AG09309 (cell line): ENCODE data around the gene AMZ1.

ENCODE experiments used
- DNase-seq: peaks from one replicate; pipeline ENCODE4 v3.0.0-alpha.2; 2010; ENCODE audit warnings: low read depth
- H3K4me3 ChIP-seq: 2 replicates; pipeline ENCODE4 v1.5.1; 2011; ENCODE audit warnings: mild to moderate bottlenecking, low read depth, low read length, moderate library complexity; ENCODE audit not compliant: control insufficient read depth
- TF ChIP-seq, protein P1 (sequence below): IDR thresholded peaks from 2 replicates; pipeline ENCODE4 v1.5.1; 2011; ENCODE audit warnings: mild to moderate bottlenecking, low read depth, low read length, inconsistent platforms; ENCODE audit not compliant: insufficient read depth, control insufficient read depth; ENCODE audit errors: missing control alignments

The AMZ1 gene

DNA sequence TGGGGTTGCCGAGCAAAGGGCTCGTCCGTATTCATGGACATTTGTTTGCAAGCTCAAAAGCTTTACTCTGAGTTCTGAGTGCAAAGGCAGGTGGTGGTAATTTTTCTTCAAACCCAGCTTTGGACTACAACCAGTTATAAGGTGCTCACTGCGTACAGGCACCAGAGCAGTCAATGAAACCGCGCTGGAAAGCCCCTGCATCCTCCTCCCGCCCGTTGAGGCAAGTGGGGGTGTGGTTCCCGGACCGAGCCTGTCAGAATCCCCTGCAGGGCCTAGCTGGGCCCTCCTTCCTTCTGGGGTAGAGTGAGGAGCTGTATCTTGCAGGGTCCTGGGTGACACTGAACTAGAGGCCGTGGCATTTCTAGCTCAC lies 22.3 kb downstream of the AMZ1 start:
- TF ChIP-seq, protein P1, sequence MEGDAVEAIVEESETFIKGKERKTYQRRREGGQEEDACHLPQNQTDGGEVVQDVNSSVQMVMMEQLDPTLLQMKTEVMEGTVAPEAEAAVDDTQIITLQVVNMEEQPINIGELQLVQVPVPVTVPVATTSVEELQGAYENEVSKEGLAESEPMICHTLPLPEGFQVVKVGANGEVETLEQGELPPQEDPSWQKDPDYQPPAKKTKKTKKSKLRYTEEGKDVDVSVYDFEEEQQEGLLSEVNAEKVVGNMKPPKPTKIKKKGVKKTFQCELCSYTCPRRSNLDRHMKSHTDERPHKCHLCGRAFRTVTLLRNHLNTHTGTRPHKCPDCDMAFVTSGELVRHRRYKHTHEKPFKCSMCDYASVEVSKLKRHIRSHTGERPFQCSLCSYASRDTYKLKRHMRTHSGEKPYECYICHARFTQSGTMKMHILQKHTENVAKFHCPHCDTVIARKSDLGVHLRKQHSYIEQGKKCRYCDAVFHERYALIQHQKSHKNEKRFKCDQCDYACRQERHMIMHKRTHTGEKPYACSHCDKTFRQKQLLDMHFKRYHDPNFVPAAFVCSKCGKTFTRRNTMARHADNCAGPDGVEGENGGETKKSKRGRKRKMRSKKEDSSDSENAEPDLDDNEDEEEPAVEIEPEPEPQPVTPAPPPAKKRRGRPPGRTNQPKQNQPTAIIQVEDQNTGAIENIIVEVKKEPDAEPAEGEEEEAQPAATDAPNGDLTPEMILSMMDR: no peak
- DNase-seq: no peak
- H3K4me3 ChIP-seq: no peak overlapping the region

DNA sequence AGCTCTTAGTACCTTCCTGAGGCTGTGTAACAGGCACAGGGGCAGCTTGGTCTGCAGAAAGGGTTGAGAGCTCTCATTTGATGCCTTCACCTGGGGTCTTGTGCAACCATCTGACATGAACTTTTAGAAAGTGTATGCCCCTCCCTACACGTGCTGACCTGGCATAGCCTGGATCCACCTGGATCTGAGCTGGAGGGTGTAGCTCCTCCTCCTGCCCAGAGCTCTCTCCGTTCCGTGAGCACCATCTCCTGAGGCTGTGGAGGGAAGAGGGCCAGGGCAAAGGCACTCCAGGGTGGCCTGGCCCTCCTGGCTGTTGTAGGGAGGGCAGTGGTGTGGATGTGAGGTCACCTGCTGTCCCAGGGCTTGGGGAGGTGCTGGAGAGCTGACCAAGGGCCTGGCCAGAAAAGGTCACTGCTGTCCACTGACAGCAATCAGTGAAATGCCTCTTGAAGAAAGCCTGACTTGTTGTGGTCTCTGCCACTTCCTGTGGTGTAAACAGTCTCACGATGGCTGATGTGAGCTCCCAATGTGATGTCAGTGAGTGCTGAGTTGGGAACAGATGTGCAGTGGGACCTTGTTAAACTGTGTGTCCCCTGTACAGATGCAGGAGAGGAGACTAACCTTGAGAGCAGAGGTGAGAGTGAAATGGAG lies 23.0 kb downstream of the AMZ1 start:
- DNase-seq: no peak
- no peak overlapping the region for H3K4me3 ChIP-seq
- TF ChIP-seq, protein P1: no peak

DNA sequence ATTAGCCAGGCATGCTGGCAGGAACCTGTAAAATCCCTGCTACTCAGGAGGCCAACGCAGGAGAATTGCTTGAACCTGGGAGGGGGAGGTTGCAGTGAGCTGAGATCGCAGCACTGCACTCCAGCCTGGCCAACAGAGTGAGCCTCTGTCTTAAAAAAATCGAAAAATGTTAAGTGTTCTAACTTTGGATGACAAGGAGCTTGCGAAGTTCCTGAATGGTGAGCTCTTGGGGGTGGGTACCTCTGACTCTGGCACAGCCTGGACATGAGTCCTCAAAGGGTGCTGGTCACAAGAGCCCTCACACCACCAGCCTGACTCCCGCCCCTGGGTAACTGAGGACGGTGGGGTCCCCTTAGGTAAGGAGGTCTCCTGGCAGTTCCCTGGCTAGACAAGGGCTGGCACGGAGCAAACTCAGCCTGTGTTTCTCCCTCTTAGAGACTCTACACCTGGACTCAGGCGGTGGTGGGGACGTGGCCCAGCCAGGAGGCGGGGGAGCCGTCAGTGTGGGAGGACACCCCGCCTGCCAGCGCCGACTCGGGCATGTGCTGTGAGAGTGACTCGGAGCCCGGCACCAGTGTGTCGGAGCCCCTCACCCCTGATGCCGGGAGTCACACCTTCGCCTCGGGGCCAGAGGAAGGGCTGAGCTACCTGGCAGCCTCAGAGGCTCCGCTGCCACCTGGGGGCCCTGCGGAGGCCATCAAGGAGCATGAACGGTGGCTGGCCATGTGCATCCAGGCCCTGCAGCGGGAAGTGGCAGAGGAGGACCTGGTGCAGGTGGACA lies 24.1 kb downstream of the AMZ1 start:
- no peak for DNase-seq
- TF ChIP-seq, protein P1: no peak
- no peak overlapping the region for H3K4me3 ChIP-seq

DNA sequence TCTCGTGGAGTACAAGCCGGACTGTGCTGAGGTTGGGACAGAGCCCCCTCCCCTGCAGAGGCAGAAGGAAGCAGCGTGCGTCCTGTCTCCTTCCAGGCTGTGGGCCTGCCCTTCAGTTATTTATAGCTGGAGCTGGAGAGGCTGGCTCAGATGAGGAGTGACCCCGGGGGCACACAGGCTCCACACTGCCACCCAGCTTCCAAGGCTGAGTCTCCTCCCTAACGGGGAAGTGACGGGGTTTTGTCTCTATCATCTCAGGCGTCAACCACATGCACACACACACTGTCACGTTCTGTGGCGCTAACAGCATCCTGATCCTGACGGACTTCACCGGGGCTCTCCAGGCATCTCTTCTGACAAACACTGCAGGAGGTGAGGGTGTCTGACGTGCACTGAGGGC lies 25.4 kb downstream of the AMZ1 start:
- DNase-seq: no peak
- no peak overlapping the region for H3K4me3 ChIP-seq
- TF ChIP-seq, protein P1: no peak

DNA sequence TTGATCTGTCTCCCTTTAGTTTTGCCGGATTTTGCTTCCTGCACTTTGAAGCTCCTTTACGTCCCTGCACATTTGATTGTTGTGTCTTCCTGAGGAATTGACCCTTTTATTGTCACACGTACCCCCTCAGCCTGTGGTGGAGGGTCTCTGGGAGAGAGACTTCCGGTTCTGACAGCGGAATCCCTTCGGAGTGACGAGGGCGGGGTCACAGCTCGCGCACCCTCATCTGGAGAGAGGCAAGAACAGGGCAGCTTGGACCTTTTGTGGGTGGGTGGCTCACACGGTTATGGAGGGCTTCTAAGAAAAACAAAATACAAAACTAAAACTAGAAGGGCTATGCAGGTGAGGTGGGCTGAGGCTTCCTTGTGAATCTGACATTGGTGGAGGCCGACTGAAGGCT lies 26.0 kb downstream of the AMZ1 start:
- DNase-seq: no peak
- TF ChIP-seq, protein P1: no peak
- H3K4me3 ChIP-seq: no peak overlapping the region

DNA sequence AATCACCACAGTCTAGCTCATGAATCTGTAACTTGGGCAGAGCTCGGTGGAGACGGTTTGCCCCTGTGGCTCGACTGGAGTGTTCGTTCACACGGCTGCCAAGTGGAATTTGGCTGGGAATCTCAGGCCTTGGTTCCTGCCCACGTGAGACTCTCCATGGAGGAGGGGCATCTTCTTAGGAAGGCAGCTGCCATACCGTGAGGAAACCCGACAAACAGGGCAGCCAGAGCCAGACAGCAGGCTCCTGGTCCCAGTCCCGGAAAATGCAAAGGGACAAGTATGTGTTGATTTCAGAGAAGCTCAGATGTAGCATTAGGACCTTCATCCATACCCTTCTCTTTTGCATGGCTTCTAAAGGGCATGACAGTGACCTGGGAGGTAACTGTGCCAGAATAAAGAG lies 26.6 kb downstream of the AMZ1 start:
- TF ChIP-seq, protein P1: no peak
- no peak overlapping the region for H3K4me3 ChIP-seq
- no peak for DNase-seq
